ENCODE measurements around the gene MYRF.

The MYRF gene

GRCh38 chr11:61743486-61744095, 8.8 kb upstream of the MYRF start:
- no peak for DNase-seq

GRCh38 chr11:61744181-61744580, 8.3 kb upstream of the MYRF start:
- DNase-seq, result no peak

DNA sequence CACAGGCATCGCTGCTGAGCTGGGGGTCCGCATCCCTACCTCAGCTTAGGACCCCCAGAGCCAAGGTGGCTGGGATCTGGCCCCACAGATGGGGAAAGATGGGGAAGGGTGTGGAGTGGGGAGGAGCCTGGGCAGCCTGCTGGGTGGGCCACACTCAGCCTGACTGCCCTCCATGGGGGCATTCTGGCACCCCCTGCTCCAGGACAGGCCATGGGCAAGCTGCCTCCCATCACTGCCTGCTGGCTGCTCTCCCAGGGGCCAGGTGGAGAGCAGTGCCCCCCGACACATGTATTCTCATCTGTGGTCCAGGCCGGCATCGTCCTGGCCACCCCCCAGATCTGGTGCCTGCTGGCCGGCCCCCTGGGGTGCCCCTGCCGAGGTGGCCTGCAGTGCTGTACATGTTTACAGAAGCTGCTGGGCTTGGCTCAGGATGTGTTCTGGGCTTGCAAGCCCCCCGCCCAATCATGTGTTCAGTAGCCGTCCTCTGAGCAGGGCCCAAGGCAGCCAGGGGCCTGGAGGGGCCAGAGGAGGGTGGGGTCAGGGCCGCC, 7.8 kb upstream of the MYRF start:
- DNase-seq, result no peak

DNA sequence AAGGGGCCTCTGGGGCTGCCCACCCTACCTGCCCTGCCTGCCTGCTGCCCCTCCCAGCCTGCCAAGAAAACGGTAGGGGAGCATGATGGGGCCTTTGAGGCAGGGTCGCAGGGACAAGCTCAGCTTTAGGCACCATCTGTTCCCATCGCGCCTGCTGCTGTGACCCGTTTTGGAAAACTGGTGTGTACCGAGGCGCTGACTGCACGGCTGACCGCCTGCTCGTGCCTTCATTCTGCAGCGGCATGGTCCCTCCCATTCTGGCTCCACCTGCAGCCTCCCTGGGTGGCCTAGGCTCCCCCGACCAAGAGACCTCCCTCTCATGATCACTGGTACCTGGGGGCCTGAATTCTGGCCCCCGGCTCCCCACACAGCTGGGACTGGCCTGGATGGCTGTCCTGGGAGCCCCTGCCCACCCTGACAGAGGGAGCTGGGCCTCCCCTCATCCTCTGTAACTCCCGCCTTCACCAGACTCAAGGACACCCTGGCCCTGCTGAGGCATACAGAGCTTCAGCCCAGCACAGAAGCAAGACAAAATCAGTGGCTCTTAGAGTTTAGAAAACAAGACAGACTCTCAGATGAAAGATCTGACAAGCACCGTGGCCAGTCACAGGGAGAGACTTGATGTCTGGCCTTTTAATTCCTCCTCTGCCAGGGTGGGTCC, 6.5 kb upstream of the MYRF start:
- no peak for DNase-seq

- no peak for DNase-seq
Observed at GRCh38 chr11:61746442-61747191, 5.8 kb upstream of the MYRF start.

DNA sequence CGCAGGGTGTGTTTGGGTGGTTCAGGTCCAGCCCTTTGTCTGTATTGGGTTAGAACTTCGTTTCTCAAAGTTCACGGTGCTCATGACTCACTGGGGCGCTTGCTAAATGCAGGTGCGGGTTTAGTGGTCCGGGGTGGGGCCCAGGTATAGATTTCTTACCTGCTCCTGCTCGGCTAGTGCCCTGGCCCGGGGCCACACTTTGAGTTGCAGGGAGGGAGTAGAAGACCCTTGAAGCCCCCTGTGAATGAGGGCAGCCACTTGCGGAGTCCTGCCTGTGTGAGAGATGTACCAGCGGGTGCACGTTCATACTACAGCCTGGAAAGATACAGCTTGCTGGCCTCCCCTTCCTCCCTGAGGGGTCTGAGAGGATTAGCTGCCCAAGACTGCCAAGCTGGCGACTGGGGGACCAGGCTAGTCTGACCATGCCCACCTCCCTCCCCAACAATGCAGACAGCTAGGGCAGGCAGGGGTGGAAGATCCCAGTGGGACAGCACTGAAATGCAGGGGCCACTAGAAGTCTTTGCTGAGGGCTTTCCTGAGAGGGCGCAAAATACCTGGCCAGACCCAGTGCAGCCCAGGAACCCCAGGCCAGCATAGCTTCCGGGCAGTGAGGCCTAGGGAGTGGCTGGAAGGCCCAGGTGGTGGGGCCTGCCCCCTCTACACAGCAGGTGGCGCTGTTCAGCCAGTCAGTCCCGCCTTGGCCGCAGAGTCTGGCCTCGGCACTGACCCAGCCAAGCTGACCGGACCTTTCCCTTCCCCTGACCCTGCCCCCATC, 5.1 kb upstream of the MYRF start:
- peak; percentile 80 for DNase-seq

- no peak for DNase-seq
Observed at GRCh38 chr11:61747967-61748285, 4.5 kb upstream of the MYRF start.

DNA sequence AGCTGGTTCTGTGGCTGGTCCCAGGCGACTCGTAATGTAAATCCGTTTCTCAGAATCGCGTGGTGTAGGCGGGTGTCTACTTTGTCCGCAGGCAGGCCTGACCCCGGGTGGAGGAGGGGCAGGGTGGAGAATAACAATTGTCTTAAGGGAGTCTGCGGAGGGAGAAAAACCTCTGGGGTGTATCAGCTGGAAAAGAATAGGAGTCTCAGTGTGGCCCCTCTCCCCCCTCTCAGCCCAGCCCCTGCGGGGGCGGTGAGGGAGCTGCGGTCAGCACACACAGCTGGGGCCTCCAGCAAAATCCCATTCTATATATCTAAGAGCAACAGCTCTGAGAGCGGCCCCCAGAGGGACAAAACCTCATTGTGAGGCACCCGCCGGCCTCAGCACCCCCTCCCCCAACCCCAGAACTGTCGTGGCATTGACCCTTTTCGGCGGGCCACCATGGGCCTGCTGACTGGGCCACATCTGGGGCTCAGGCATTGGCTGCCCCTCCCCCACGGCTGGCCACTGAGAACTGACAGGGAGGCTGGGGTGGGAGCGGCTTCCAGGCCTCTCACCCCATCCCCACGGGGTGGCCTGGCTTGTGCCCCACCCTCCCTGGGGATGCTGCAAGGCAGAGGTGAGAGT, 2.7 kb upstream of the MYRF start:
- DNase-seq, result no peak

DNA sequence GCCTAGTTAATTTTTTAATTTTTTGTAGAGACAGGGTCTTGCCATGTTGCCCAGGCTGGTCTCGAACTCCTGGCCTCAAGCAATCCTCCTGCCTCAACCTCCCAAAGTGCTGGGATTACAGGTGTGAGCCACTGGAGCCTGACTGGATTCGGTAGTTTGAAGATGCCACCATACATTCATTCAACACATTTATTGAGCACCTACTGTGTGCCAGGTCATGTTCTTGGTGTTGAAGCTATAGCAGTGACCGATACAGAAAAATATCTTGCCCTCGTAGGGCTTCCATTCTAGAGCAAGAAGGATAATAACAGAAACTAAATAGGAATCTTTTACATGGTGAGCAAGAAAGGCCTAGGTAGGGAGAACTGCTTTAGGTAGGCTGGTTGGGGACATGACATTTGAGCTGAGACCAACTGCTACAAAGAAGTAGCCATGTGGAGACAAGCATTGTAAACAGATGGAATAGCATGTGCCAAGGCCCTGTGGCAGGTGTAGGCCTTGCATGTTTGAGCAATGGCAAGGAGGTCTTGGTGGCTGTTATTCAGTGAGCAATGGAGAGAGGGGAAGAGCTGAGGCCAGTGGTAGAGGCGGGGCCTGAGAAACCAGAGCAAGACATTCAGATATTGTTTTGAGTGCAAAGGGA, 1.7 kb upstream of the MYRF start:
- DNase-seq, result no peak

- DNase-seq, result no peak
Observed at GRCh38 chr11:61751384-61751783, 1.1 kb upstream of the MYRF start.

DNA sequence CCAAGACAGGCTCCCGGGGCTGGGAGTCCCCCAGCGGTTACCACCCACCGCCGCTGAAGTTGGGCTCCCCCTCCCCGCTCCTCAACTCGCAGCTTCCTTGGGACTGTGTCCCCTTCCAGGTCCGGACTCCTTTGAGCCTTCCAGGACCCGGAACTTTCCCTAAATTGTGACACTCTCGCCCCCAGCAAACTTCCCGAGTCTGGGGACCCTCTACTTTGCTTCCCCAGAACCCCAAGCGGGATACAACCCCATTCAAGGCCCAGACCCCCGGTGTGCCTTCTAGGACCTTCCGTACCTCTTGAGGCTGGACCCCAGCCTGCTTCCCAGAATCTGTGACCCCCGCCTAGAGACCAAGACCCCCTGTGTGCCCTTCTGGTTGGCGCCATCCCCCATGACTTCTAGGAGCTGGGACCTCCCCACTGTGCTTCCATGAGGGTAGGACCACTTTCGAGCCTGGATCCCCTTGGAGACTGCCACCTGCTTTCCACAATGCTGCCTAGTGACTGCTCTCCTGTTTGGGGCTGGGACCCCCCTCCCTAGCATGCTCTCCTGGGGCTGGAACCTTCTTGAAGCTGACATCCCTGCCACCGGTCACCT, 587 bp downstream of the MYRF start:
- no peak for DNase-seq

GRCh38 chr11:61753672-61754071, 1.2 kb downstream of the MYRF start:
- DNase-seq, result no peak

DNA sequence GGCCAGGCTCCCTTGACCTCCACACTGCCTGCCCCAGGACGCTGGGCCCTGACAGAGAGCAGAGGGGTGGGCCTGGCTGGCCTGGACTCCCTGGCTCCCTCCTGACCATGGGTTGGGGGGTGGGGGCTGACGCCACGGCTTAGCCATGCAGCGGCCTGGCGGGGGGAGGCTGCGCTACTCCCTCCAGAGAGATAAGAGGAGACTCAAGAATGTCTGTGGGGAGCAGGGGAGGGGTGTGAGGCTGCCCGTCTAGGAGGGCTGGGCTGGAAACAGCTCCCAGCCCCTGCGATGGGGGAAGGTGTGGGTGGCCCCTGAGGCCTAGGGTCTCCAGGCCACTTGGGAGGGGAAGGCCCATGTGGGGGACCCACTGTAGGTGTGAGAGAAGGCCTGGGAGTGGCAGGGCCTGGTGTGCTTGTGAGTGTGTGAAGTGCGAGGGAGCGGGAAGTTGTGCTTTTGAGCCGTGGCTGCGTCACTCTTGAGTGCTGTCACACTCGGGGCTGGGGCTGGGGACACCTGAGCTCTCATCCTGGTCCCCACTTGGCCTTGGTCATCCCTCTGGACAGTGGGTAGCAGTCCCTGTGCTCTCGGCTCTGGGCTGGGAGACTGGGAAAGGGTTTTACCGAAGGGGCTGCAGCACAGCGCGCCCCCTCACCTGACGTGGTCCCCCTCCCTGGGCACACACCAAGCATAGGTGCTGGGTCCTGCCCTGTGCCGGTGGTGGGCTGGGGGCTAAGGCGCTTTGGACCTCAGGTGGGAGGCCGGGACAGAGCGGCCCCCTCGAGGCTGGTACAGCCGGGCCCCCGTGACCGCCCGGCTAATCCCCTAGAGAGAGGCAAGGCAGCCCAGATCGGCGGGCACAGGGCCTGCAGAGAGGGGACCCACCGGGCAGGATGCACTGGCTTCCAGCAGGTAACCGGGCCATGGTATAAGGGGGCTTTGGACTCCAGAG, 2.4 kb downstream of the MYRF start:
- DNase-seq, result no peak

GRCh38 chr11:61756147-61756451, 3.7 kb downstream of the MYRF start:
- no peak for DNase-seq

DNA sequence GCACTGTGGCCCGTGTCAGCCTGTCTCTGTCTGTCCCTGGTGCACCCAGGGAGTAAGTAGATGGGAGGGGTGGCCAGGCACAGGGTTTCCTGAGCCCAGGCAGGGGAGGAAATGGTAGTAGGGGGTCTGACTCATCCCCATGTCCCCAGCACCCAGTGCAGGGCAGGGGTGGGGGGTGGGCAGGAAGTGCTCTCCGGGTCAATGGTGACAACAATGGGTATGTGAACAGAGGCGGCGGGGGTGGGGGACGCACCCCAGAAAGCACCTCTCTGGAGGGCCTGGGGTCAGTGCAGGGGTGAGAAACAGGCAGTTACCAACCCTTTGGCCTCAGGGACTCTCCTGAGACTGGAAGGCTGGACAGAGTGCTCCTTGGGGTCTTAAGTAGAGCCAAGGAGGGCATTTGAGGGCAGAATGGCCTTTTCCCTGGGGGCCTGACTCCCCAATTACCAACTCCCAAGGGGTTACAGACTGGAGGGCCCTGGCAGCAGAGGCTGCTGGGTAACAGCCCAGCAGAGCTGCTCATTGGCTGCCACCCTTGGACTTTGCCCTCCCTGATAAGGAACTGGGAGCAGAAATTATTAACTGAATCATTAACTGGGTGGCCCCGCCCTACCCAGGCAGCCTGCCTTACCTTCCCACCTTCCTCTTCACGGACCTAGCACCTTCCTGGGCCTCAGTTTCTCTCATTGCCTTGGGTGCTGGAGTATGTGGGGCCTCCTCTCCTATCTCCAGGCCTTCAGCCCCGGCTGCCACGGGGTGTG, 4.2 kb downstream of the MYRF start:
- no peak for DNase-seq

- no peak for DNase-seq
Observed at GRCh38 chr11:61757213-61757862, 4.9 kb downstream of the MYRF start.

DNA sequence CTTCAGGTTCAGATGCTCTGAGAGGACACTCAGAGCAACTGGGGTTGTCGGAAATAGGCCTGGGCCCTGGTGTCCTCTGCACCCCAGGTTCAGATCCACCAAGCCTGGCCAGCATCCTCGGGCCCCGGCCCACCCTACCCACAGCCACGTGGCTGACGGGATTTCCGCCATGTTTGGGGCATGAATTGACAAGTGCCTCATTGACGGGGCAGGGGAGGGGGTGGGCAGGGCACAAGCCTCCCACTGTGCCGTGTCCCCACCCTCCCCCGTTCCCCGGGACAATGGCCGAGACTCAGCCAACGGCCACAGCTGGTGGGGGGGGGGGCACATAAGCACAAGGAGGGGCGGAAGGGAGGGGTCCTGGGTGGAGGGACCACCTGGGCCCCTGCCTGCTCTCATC, 8.5 kb downstream of the MYRF start:
- no peak for DNase-seq

GRCh38 chr11:61761440-61762222, 9.2 kb downstream of the MYRF start:
- DNase-seq, result no peak

- no peak for DNase-seq
Observed at GRCh38 chr11:61762223-61762615, 9.8 kb downstream of the MYRF start.

Data from RPMI8226 (cell line).